Ishikawa (cell line): Measurements from ENCODE around the gene NSUN7.

Experiments used
- CEBPB ChIP-seq: IDR thresholded peaks from 2 replicates; pipeline ENCODE4 v1.6.1; 2012
- CREB1 ChIP-seq: IDR thresholded peaks from 2 replicates; pipeline ENCODE4 v1.6.1; 2012; ENCODE audit warnings: low read depth
- EGR1 ChIP-seq: IDR thresholded peaks from 2 replicates; pipeline ENCODE4 v1.6.1; 2012
- EP300 ChIP-seq: IDR thresholded peaks from 2 replicates; pipeline ENCODE4 v1.6.1; 2012; ENCODE audit warnings: borderline replicate concordance
- FOXM1 ChIP-seq: IDR thresholded peaks from 2 replicates; pipeline ENCODE4 v1.6.1; 2012; ENCODE audit warnings: low read depth, borderline replicate concordance
- NFIC ChIP-seq: IDR thresholded peaks from 2 replicates; pipeline ENCODE4 v1.6.1; 2012
- RAD21 ChIP-seq: IDR thresholded peaks from 2 replicates; pipeline ENCODE4 v1.6.1; 2012; ENCODE audit warnings: low read depth
- TAF1 ChIP-seq: IDR thresholded peaks from 2 replicates; pipeline ENCODE4 v1.6.1; 2012; ENCODE audit warnings: low read depth, mild to moderate bottlenecking
- TCF12 ChIP-seq: IDR thresholded peaks from 2 replicates; pipeline ENCODE4 v1.6.1; 2012; ENCODE audit warnings: low read depth
- TEAD4 ChIP-seq: IDR thresholded peaks from 2 replicates; pipeline ENCODE4 v1.6.1; 2012
- YY1 ChIP-seq: IDR thresholded peaks from 2 replicates; pipeline ENCODE4 v1.6.1; 2012; ENCODE audit warnings: low read depth
- ZBTB7A ChIP-seq: IDR thresholded peaks from 2 replicates; pipeline ENCODE4 v1.6.1; 2012; ENCODE audit warnings: low read depth
- TF ChIP-seq, protein P1 (sequence below): IDR thresholded peaks from 2 replicates; pipeline ENCODE4 v1.6.1; 2012
- TF ChIP-seq, protein P2 (sequence below): IDR thresholded peaks from 2 replicates; pipeline ENCODE4 v1.6.1; 2012
- TF ChIP-seq, protein P3 (sequence below): IDR thresholded peaks from 2 replicates; pipeline ENCODE4 v1.6.1; 2012; ENCODE audit warnings: low read depth, mild to moderate bottlenecking

NSUN7 gene

DNA sequence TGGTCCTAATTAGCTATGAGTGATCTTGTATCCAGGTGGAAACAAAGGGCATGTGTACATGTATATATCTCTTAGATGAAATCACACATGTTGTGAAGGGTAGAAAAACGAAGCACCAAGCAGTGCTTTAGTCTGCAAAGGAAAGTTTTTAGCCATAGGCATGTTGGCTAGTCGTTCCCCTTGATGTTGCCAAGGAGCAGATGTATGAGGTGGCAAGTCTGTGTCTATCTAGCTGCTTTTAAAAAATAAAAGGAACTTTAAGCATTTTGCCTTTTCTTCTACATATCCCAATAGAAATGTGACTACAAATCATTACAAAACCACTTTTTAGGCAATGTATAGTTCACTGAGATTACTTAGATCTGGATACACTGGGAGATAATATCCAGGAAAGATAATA lies 63.1 kb downstream of the NSUN7 start:
- TF ChIP-seq, protein P1, sequence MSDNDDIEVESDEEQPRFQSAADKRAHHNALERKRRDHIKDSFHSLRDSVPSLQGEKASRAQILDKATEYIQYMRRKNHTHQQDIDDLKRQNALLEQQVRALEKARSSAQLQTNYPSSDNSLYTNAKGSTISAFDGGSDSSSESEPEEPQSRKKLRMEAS = no peak
- no peak for TF ChIP-seq CREB1
- TF ChIP-seq, protein P2, sequence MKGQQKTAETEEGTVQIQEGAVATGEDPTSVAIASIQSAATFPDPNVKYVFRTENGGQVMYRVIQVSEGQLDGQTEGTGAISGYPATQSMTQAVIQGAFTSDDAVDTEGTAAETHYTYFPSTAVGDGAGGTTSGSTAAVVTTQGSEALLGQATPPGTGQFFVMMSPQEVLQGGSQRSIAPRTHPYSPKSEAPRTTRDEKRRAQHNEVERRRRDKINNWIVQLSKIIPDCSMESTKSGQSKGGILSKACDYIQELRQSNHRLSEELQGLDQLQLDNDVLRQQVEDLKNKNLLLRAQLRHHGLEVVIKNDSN = no peak
- TF ChIP-seq TCF12 = no peak
- TF ChIP-seq TAF1 = no peak
- no peak for TF ChIP-seq EP300
- TF ChIP-seq ZBTB7A = no peak
- no peak for TF ChIP-seq RAD21
- TF ChIP-seq NFIC = no peak
- TF ChIP-seq, protein P3, sequence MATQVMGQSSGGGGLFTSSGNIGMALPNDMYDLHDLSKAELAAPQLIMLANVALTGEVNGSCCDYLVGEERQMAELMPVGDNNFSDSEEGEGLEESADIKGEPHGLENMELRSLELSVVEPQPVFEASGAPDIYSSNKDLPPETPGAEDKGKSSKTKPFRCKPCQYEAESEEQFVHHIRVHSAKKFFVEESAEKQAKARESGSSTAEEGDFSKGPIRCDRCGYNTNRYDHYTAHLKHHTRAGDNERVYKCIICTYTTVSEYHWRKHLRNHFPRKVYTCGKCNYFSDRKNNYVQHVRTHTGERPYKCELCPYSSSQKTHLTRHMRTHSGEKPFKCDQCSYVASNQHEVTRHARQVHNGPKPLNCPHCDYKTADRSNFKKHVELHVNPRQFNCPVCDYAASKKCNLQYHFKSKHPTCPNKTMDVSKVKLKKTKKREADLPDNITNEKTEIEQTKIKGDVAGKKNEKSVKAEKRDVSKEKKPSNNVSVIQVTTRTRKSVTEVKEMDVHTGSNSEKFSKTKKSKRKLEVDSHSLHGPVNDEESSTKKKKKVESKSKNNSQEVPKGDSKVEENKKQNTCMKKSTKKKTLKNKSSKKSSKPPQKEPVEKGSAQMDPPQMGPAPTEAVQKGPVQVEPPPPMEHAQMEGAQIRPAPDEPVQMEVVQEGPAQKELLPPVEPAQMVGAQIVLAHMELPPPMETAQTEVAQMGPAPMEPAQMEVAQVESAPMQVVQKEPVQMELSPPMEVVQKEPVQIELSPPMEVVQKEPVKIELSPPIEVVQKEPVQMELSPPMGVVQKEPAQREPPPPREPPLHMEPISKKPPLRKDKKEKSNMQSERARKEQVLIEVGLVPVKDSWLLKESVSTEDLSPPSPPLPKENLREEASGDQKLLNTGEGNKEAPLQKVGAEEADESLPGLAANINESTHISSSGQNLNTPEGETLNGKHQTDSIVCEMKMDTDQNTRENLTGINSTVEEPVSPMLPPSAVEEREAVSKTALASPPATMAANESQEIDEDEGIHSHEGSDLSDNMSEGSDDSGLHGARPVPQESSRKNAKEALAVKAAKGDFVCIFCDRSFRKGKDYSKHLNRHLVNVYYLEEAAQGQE = no peak
- no peak for TF ChIP-seq FOXM1
- TF ChIP-seq CEBPB = no peak
- no peak for TF ChIP-seq TEAD4
- no peak for TF ChIP-seq EGR1
- TF ChIP-seq YY1 = no peak

DNA sequence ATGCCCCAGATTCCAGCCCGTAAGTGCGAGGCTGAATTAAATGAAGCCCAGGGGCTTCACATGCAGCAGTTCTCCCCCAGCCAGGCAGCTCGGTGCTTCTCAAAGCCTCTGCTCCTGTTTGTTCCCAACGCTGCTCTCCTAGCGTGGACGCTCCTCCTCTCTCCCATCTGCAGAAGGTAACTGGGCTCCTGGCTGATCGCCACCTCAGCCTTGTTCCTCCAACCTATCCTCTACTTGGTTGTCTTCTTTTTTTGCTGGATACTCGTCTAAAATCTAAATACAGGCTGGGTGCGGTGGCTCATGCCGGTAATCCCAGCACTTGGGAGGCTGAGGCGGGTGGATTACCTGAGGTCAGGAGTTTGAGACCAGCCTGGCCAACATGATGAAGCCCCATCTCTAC lies 70.3 kb downstream of the NSUN7 start:
- TF ChIP-seq TCF12 (no peak), CEBPB (no peak), EP300 (no peak), YY1 (no peak), TAF1 (no peak), RAD21 (no peak), ZBTB7A (no peak), FOXM1 (no peak), CREB1 (no peak)
- TF ChIP-seq, protein P2 = no peak
- TF ChIP-seq, protein P3 = no peak

DNA sequence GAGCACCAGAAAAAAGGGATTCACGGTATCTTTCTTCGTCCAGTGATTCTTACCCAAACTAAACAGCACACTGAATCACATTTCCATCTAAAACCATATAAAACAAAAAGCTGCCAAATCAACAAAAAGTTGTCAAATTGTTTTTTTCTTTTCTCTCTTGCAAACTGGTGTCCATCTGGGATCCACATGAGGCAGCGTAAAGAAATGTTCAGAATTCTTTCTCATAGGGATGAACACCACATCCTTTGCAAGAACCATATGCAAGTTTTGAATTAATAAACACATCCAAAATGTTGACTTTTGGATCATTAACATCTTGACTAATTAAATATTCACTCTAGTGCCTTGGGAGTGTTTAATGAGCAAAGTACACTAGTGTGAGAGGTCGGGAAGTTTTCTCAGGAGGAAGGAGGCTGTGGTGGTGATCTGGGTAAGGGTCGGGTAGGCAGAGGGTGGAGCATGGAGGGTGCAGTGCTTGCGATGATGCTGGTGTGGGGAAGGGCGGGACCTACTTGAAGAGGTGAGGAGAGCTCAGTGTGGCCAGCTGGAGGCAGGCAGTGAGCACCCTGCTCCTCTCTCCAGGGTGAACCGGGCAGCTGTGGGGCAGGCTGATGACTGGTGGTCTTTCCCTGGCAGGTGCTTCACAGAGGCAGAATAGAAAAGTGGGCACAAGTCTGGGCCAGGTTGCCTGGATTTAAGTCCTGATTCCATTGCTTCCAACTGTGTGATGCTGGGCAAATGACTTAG lies 72.8 kb downstream of the NSUN7 start:
- no peak for TF ChIP-seq TAF1
- TF ChIP-seq CREB1 = no peak
- TF ChIP-seq, protein P2 = no peak
- no peak for TF ChIP-seq EGR1
- no peak for TF ChIP-seq EP300
- no peak for TF ChIP-seq RAD21
- TF ChIP-seq YY1 = no peak
- no peak for TF ChIP-seq NFIC
- TF ChIP-seq ZBTB7A = no peak
- TF ChIP-seq, protein P3 = no peak
